Measurements from ENCODE around the gene ANTXRL. TPM values are rescaled to one million over a fixed set of nuclear protein-coding genes. Genes with fewer than 3 reads are reported as not detected.

Gene ANTXRL
- total and polyA plus RNA-seq, 2 experiments from 2014 or later, result not detected

- no peaks in the 10 kb centered on the region for H3K27me3 ChIP-seq (ENCODE audit: insufficient read depth)
- no peak overlapping the region for H2AFZ ChIP-seq
- H3K4me3 Mint-ChIP-seq, result no peak overlapping the region
- H3K36me3 Mint-ChIP-seq (ENCODE audit: low read depth), result no peaks in the 10 kb centered on the region
- H3K9me2 ChIP-seq (ENCODE audit: insufficient read depth), result no peaks in the 10 kb centered on the region
- no peak overlapping the region for H3K27ac Mint-ChIP-seq
- DNase-seq (ENCODE audit: low spot score) (no peak), ATAC-seq (no peak)
- no peak overlapping the region for H3K4me2 ChIP-seq
- H3K4me3 ChIP-seq, result no peak overlapping the region
- H3K27me3 Mint-ChIP-seq (ENCODE audit: insufficient read depth, low read depth, poor library complexity), result no peaks in the 10 kb centered on the region
- H3K4me1 ChIP-seq (ENCODE audit: insufficient read depth), result peaks cover 5% of the 10 kb centered on the region; the same call in 1 of the 2 replicates
- TF ChIP-seq, protein P1, sequence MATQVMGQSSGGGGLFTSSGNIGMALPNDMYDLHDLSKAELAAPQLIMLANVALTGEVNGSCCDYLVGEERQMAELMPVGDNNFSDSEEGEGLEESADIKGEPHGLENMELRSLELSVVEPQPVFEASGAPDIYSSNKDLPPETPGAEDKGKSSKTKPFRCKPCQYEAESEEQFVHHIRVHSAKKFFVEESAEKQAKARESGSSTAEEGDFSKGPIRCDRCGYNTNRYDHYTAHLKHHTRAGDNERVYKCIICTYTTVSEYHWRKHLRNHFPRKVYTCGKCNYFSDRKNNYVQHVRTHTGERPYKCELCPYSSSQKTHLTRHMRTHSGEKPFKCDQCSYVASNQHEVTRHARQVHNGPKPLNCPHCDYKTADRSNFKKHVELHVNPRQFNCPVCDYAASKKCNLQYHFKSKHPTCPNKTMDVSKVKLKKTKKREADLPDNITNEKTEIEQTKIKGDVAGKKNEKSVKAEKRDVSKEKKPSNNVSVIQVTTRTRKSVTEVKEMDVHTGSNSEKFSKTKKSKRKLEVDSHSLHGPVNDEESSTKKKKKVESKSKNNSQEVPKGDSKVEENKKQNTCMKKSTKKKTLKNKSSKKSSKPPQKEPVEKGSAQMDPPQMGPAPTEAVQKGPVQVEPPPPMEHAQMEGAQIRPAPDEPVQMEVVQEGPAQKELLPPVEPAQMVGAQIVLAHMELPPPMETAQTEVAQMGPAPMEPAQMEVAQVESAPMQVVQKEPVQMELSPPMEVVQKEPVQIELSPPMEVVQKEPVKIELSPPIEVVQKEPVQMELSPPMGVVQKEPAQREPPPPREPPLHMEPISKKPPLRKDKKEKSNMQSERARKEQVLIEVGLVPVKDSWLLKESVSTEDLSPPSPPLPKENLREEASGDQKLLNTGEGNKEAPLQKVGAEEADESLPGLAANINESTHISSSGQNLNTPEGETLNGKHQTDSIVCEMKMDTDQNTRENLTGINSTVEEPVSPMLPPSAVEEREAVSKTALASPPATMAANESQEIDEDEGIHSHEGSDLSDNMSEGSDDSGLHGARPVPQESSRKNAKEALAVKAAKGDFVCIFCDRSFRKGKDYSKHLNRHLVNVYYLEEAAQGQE (IDR thresholded peaks at IDR 0.05; ENCODE audit: unreplicated experiment), result no peak
- TF ChIP-seq JUNB (IDR thresholded peaks at IDR 0.05; ENCODE audit: unreplicated experiment) (no peak), EZH2phosphoT487 (IDR thresholded peaks at IDR 0.05; ENCODE audit: unreplicated experiment) (no peak), CREB1 (CRISPR knock-in tag; IDR thresholded peaks at IDR 0.05; ENCODE audit: low read depth) (no peak), STAT1 (IDR thresholded peaks at IDR 0.05; ENCODE audit: unreplicated experiment) (no peak), ZNF331 (CRISPR knock-in tag; IDR thresholded peaks at IDR 0.05; ENCODE audit: low read depth) (no peak), NANOG (IDR thresholded peaks at IDR 0.05; ENCODE audit: borderline replicate concordance) (no peak), EZH2 (IDR thresholded peaks at IDR 0.05; ENCODE audit: low read depth, unreplicated experiment) (no peak), ZNF114 (CRISPR knock-in tag; IDR thresholded peaks at IDR 0.05) (no peak), POLR2AphosphoS5 (IDR thresholded peaks at IDR 0.05; ENCODE audit: low read depth) (no peak), ETS1 (IDR thresholded peaks at IDR 0.05) (no peak)
- TF ChIP-seq, protein P2, sequence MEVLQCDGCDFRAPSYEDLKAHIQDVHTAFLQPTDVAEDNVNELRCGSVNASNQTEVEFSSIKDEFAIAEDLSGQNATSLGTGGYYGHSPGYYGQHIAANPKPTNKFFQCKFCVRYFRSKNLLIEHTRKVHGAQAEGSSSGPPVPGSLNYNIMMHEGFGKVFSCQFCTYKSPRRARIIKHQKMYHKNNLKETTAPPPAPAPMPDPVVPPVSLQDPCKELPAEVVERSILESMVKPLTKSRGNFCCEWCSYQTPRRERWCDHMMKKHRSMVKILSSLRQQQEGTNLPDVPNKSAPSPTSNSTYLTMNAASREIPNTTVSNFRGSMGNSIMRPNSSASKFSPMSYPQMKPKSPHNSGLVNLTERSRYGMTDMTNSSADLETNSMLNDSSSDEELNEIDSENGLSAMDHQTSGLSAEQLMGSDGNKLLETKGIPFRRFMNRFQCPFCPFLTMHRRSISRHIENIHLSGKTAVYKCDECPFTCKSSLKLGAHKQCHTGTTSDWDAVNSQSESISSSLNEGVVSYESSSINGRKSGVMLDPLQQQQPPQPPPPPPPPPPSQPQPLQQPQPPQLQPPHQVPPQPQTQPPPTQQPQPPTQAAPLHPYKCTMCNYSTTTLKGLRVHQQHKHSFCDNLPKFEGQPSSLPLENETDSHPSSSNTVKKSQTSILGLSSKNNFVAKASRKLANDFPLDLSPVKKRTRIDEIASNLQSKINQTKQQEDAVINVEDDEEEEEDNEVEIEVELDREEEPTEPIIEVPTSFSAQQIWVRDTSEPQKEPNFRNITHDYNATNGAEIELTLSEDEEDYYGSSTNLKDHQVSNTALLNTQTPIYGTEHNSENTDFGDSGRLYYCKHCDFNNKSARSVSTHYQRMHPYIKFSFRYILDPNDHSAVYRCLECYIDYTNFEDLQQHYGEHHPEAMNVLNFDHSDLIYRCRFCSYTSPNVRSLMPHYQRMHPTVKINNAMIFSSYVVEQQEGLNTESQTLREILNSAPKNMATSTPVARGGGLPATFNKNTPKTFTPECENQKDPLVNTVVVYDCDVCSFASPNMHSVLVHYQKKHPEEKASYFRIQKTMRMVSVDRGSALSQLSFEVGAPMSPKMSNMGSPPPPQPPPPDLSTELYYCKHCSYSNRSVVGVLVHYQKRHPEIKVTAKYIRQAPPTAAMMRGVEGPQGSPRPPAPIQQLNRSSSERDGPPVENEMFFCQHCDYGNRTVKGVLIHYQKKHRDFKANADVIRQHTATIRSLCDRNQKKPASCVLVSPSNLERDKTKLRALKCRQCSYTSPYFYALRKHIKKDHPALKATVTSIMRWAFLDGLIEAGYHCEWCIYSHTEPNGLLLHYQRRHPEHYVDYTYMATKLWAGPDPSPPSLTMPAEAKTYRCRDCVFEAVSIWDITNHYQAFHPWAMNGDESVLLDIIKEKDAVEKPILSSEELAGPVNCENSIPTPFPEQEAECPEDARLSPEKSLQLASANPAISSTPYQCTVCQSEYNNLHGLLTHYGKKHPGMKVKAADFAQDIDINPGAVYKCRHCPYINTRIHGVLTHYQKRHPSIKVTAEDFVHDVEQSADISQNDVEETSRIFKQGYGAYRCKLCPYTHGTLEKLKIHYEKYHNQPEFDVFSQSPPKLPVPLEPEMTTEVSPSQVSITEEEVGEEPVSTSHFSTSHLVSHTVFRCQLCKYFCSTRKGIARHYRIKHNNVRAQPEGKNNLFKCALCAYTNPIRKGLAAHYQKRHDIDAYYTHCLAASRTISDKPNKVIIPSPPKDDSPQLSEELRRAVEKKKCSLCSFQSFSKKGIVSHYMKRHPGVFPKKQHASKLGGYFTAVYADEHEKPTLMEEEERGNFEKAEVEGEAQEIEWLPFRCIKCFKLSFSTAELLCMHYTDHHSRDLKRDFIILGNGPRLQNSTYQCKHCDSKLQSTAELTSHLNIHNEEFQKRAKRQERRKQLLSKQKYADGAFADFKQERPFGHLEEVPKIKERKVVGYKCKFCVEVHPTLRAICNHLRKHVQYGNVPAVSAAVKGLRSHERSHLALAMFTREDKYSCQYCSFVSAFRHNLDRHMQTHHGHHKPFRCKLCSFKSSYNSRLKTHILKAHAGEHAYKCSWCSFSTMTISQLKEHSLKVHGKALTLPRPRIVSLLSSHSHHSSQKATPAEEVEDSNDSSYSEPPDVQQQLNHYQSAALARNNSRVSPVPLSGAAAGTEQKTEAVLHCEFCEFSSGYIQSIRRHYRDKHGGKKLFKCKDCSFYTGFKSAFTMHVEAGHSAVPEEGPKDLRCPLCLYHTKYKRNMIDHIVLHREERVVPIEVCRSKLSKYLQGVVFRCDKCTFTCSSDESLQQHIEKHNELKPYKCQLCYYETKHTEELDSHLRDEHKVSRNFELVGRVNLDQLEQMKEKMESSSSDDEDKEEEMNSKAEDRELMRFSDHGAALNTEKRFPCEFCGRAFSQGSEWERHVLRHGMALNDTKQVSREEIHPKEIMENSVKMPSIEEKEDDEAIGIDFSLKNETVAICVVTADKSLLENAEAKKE (CRISPR knock-in tag; IDR thresholded peaks at IDR 0.05), result no peak
- TF ChIP-seq, protein P3, sequence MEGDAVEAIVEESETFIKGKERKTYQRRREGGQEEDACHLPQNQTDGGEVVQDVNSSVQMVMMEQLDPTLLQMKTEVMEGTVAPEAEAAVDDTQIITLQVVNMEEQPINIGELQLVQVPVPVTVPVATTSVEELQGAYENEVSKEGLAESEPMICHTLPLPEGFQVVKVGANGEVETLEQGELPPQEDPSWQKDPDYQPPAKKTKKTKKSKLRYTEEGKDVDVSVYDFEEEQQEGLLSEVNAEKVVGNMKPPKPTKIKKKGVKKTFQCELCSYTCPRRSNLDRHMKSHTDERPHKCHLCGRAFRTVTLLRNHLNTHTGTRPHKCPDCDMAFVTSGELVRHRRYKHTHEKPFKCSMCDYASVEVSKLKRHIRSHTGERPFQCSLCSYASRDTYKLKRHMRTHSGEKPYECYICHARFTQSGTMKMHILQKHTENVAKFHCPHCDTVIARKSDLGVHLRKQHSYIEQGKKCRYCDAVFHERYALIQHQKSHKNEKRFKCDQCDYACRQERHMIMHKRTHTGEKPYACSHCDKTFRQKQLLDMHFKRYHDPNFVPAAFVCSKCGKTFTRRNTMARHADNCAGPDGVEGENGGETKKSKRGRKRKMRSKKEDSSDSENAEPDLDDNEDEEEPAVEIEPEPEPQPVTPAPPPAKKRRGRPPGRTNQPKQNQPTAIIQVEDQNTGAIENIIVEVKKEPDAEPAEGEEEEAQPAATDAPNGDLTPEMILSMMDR (conservative IDR thresholded peaks at IDR 0.05; ENCODE audit: low read depth in 2 of 2), result no peak
- no peak overlapping the region for H3K27ac ChIP-seq (ENCODE audit: low read depth)
- peaks cover 15% of the 10 kb centered on the region for H3K4me1 Mint-ChIP-seq
- H3F3A ChIP-seq (replicated peaks; ENCODE audit: low read depth), result no peaks in the 10 kb centered on the region
- H4K20me1 ChIP-seq (replicated peaks; ENCODE audit: insufficient read depth), result no peaks in the 10 kb centered on the region
- no peaks in the 10 kb centered on the region for H3K9me3 Mint-ChIP-seq
- no peaks in the 10 kb centered on the region for H3K79me2 ChIP-seq (replicated peaks; ENCODE audit: insufficient read depth)
- no peaks in the 10 kb centered on the region for H3K36me3 ChIP-seq (ENCODE audit: insufficient read depth)
Observed at GRCh38 chr10:46318799-46319198, 32.0 kb downstream of the ANTXRL start.

All from GM23338 (cell line).